HG03060 (cell line): ENCODE measurements around the gene LIN28B.

Source experiments
- ATAC-seq: cut with Tn5 transposase; IDR thresholded peaks from one replicate; pipeline ENCODE4 v1.9.1; 2021; ENCODE audit warnings: low read depth, moderate number of reproducible peaks; ENCODE audit not compliant: unreplicated experiment

Gene LIN28B

GRCh38 chr6:105105094-105105493, 148.2 kb downstream of the LIN28B start:
- no peak for ATAC-seq

- no peak for ATAC-seq
These were observed 149.4 kb downstream of the LIN28B start for GRCh38 chr6:105106260-105106659.

- ATAC-seq: no peak
These were observed 150.3 kb downstream of the LIN28B start for GRCh38 chr6:105107207-105107606.

DNA sequence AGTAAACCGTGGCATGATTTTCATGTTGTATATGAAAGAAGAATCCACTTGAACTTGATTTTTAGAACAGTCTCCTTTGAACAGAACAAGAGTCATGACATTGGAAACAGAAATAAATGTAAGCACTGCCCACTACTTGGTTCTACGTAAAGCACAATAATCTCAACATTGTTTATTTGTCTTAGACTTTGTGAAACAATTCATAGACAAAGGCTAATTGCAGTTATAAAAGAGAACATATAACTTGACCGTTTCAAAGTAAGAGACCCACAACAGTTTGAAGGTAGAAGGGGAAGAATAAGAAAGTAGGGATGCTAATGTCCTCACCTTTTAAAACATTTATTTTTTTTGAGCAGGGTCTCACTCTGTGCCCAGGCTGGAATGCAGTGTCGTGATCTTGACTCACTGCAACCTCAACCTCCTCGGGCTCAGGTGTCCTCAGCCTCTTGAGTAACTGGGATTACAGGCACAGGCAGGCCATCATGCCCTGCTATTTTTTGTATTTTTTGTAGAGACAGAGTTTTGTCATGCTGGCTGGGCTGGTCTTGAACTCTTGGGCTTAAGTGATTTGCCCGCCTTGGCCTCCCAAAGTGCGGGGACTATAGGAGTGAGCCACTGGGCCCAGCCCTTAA, 151.8 kb downstream of the LIN28B start:
- ATAC-seq: no peak

GRCh38 chr6:105109955-105110895, 153.3 kb downstream of the LIN28B start:
- no peak for ATAC-seq

DNA sequence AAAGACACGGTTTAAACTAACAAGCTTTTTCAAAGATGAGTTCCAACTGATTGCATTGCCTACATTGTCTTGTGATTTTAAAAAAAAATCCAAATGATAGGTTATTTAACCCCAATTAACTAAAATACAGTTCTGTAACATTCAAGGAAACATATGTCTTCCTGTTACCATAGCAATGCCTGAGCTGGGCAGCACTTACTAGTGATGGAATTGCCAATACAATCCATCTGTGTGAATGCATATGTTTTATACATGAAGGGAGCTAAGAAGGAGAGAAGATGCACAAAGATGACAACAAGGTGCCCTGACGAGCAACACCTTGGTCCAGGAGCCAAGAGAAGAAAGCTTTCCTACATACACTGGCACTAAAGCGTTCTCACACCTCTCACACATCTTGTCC, 154.2 kb downstream of the LIN28B start:
- ATAC-seq: no peak

DNA sequence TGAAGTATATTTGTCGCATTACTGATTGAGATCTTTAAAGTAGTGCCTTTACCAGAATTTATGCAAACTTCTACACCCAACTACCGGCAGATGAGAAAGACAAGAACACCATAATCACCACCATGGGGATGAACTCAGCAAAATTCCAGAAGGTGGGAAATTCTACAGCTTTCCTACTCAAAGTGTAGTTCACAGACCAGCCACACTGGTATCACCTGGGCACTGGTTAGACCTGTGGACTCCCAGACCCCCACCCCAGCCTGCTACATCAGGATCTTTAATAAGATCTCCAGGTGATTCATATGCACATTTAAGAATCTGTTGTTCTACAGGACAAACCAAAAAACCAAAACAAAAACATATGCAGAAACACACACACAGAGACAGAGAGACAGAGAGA, 155.0 kb downstream of the LIN28B start:
- ATAC-seq: no peak

GRCh38 chr6:105112577-105112976, 155.7 kb downstream of the LIN28B start:
- no peak for ATAC-seq

- ATAC-seq: no peak
These were observed 156.5 kb downstream of the LIN28B start for GRCh38 chr6:105113422-105113821.

DNA sequence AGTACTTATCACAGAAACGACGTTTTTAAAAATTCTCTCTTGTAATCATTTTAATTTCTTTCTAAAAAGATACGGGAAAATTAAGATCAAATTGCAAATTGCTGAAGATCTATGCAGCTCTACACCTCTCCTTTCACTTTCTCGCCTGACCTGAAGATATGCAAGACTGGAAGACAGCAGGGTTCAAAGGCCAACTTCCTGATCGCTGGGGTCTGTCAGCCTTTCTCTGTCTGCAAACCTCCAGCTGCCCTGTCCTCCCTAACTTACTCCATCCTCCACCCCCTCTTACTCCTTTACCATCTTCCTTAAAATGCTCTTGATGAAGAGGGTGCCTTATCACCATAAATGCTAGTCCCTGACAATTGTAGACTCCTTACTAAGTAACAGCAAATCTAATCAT, 159.2 kb downstream of the LIN28B start:
- ATAC-seq: no peak

DNA sequence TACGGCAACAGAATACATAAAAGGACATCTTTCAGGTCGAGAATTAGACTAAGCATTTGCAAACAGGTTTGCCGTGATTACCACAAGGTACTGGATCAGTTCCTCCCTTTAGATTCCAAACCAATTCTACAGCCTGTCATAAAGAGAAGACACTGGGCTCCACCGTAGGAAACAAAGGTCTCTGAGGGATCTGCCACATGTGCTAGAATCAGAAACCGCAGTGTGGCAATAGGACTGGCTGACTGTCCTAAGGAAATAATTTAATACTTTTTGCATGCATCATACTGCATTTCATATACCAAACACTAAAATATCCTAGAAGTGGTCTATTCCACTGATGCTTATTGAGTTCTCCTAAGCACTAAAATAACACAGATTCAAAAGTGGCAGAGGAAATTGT, 163.7 kb downstream of the LIN28B start:
- ATAC-seq: no peak

- no peak for ATAC-seq
These were observed 165.1 kb downstream of the LIN28B start for GRCh38 chr6:105121981-105122380.

DNA sequence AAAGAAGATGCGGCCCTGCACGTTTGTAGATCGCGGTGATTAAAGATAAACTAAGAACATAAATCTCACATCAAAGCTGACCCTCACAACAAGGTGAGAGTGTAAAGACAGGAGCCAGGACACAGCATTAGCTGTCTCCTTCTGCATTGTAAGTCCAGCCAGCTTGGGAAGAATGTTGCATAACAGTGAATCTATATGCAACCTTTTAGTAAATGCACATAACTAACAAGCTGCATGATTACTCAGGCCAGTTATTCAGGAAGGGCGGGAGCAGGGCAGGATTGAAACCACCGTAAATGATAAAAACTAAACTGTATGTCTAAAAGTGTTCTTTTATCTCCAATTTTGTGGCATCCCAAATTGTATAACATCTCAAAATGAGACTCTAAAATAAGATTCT, 165.8 kb downstream of the LIN28B start:
- no peak for ATAC-seq
